ENCODE results near the gene VASN.

The VASN gene

DNA sequence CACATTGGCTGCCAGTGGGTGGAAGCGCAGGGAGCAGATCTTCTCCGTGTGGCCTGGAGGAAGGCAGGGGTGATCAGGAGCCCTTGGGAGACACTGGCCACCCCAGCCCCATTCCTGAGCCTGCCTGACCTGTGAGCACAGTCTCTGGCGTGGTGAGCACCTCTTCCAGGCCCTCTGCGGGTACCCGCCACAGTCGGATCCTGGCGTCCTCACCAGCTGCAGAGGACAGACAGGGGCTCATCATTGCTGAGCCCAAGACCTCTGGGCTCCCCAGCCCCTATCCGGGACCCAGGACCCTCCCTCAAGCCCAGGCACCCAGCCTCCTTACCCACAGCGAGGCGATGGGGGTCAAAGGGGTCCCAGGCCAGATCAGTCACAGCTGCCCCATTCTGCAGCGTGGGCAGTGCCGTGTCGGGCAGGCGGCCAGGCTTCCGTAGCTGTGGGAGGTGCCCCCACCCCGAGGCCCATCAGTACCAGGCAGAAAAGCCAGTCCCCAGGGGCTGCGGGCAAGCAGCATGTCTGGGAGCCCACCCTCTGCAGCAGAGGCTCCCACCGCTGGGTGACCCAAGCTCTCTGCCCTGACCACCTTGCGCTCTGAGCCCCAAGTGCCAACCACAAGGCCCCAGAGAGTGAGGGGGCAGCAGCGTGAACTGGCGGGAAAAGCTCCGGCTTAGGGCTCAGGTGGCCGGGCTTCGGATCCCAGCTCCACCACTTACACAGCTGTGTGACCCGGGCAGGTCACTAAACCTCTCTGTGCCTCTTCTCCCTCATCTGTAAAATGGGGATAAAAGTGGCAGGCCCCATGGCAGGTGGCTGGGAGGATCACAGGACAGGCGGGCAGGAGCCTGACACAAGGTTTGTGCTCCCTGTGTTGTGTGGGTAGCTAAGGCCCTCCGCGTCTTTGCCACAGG is 10.4 kb upstream of the VASN start:
- Histone ChIP-seq H3K36me3 (replicated peaks; ENCODE audit: insufficient read depth, low read length) (no peaks in the 10 kb centered on the region; the same call in 1 of the 2 replicates), H3K79me2 (ENCODE audit: low read length) (no peaks in the 10 kb centered on the region), H3K9me2 (replicated peaks; ENCODE audit: insufficient read depth, low read length) (no peaks in the 10 kb centered on the region), H3K4me1 (ENCODE audit: low read length) (no peaks in the 10 kb centered on the region), H3K4me2 (ENCODE audit: low read depth, low read length) (no peak overlapping the region), H4K20me1 (ENCODE audit: insufficient read depth, low read length) (no peaks in the 10 kb centered on the region), H3K27ac (ENCODE audit: low read length) (no peak overlapping the region), H2AFZ (ENCODE audit: low read length) (no peak overlapping the region), H3F3A (ENCODE audit: insufficient read depth, low read length) (no peaks in the 10 kb centered on the region), H3K9me3 (replicated peaks; ENCODE audit: insufficient read depth, low read length) (no peaks in the 10 kb centered on the region), H3K27me3 (replicated peaks; ENCODE audit: insufficient read depth, low read length) (no peaks in the 10 kb centered on the region), H3K9ac (ENCODE audit: low read length) (no peak overlapping the region), H3K4me3 (ENCODE audit: low read length) (no peak overlapping the region)
- no peak for TF ChIP-seq EZH2 (optimal IDR thresholded peaks at IDR 0.05; ENCODE audit: low read depth, low read length)
- no peak for TF ChIP-seq EZH2phosphoT487 (IDR thresholded peaks at IDR 0.05; ENCODE audit: low read length)
- TF ChIP-seq, protein P1, sequence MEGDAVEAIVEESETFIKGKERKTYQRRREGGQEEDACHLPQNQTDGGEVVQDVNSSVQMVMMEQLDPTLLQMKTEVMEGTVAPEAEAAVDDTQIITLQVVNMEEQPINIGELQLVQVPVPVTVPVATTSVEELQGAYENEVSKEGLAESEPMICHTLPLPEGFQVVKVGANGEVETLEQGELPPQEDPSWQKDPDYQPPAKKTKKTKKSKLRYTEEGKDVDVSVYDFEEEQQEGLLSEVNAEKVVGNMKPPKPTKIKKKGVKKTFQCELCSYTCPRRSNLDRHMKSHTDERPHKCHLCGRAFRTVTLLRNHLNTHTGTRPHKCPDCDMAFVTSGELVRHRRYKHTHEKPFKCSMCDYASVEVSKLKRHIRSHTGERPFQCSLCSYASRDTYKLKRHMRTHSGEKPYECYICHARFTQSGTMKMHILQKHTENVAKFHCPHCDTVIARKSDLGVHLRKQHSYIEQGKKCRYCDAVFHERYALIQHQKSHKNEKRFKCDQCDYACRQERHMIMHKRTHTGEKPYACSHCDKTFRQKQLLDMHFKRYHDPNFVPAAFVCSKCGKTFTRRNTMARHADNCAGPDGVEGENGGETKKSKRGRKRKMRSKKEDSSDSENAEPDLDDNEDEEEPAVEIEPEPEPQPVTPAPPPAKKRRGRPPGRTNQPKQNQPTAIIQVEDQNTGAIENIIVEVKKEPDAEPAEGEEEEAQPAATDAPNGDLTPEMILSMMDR (IDR thresholded peaks at IDR 0.05; ENCODE audit: low read length) = no peak
- DNase-seq = no peak

DNA sequence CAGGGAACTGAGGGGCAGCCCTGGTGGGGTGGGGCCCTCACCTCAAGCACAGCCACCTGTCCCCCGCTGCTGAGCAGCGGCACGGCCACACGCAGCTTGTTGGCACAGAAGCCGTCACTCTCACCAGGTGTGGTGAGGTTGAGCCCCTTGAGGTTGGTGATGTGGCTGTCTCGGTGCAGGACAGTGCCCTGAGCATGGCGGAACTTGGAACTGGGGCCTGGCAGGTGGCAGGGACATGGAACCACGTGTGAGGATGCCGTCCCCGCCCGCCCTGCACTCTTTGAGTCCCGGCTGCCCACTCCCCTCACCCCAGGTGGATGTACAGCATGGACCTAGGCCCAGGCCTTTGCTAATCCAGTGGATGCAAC is 9.7 kb upstream of the VASN start:
- no peak overlapping the region for H3K4me2 ChIP-seq (ENCODE audit: low read depth, low read length)
- H3K36me3 ChIP-seq (replicated peaks; ENCODE audit: insufficient read depth, low read length) = no peaks in the 10 kb centered on the region; the same call in 1 of the 2 replicates
- H3K27me3 ChIP-seq (replicated peaks; ENCODE audit: insufficient read depth, low read length) = no peaks in the 10 kb centered on the region
- H3K9ac ChIP-seq (ENCODE audit: low read length) = no peak overlapping the region
- TF ChIP-seq EZH2phosphoT487 (IDR thresholded peaks at IDR 0.05; ENCODE audit: low read length) = no peak
- no peak for TF ChIP-seq EZH2 (optimal IDR thresholded peaks at IDR 0.05; ENCODE audit: low read depth, low read length)
- TF ChIP-seq, protein P1 (IDR thresholded peaks at IDR 0.05; ENCODE audit: low read length) = no peak
- no peaks in the 10 kb centered on the region for H3K9me3 ChIP-seq (replicated peaks; ENCODE audit: insufficient read depth, low read length)
- H3K27ac ChIP-seq (ENCODE audit: low read length) = no peak overlapping the region
- H4K20me1 ChIP-seq (ENCODE audit: insufficient read depth, low read length) = no peaks in the 10 kb centered on the region
- H3K9me2 ChIP-seq (replicated peaks; ENCODE audit: insufficient read depth, low read length) = no peaks in the 10 kb centered on the region
- H2AFZ ChIP-seq (ENCODE audit: low read length) = no peak overlapping the region
- no peaks in the 10 kb centered on the region for H3K4me1 ChIP-seq (ENCODE audit: low read length)
- H3K79me2 ChIP-seq (ENCODE audit: low read length) = 0 out of 2 replicates have a peak, but pooled peaks cover 2% of the 10 kb centered on the region
- H3F3A ChIP-seq (ENCODE audit: insufficient read depth, low read length) = no peaks in the 10 kb centered on the region
- no peak for DNase-seq
- H3K4me3 ChIP-seq (ENCODE audit: low read length) = no peak overlapping the region

DNA sequence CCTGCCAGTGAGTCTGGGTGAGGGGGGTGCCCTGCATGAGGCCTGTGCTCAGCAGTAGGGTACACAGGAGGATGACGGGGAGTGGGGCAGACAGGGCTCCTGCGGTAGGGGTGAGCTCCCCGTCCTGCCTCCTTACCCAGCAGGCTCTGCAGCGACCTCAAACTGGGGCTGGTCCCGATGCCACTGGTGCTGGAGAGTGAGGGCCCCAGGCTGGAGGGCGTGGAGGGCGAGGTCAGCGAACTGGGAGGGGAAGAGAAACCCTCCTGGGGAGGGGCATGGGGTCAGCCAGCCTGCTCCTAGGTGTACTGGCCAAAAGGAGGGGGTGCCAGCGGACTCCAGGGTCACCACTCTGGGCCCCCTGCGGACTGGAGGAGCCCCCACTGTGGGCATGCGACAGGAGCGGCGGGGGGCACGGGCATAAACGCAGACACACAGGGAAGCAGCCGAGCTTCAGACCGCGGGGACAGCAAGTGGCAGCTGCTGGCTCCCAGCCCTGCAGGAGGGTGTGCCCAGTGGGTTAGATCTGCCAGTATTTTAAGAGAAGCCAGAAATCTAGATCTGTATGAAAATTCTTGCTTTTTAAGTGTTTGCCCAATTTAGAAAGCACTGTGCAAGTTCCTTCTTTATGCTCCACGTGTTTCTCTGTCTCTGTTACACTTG is 9.0 kb upstream of the VASN start:
- H3K79me2 ChIP-seq (ENCODE audit: low read length) = peaks cover 3% of the 10 kb centered on the region; the same call in 1 of the 2 replicates
- no peak overlapping the region for H2AFZ ChIP-seq (ENCODE audit: low read length)
- H3K9ac ChIP-seq (ENCODE audit: low read length) = no peak overlapping the region
- H3K4me1 ChIP-seq (ENCODE audit: low read length) = no peaks in the 10 kb centered on the region
- H3K9me3 ChIP-seq (replicated peaks; ENCODE audit: insufficient read depth, low read length) = no peaks in the 10 kb centered on the region
- H3F3A ChIP-seq (ENCODE audit: insufficient read depth, low read length) = no peaks in the 10 kb centered on the region
- no peaks in the 10 kb centered on the region for H3K9me2 ChIP-seq (replicated peaks; ENCODE audit: insufficient read depth, low read length)
- H3K27me3 ChIP-seq (replicated peaks; ENCODE audit: insufficient read depth, low read length) = no peaks in the 10 kb centered on the region
- H4K20me1 ChIP-seq (ENCODE audit: insufficient read depth, low read length) = no peaks in the 10 kb centered on the region
- H3K4me3 ChIP-seq (ENCODE audit: low read length) = no peak overlapping the region
- TF ChIP-seq EZH2 (optimal IDR thresholded peaks at IDR 0.05; ENCODE audit: low read depth, low read length) (no peak), EZH2phosphoT487 (IDR thresholded peaks at IDR 0.05; ENCODE audit: low read length) (no peak)
- TF ChIP-seq, protein P1 (IDR thresholded peaks at IDR 0.05; ENCODE audit: low read length) = no peak
- DNase-seq = no peak
- H3K27ac ChIP-seq (ENCODE audit: low read length) = no peak overlapping the region
- no peak overlapping the region for H3K4me2 ChIP-seq (ENCODE audit: low read depth, low read length)
- no peaks in the 10 kb centered on the region; the same call in 1 of the 2 replicates for H3K36me3 ChIP-seq (replicated peaks; ENCODE audit: insufficient read depth, low read length)
